HG03432 (cell line): ENCODE measurements around the gene GUCY2F.

Experiments used
- ATAC-seq: cut with Tn5 transposase; IDR thresholded peaks from one replicate; pipeline ENCODE4 v1.9.1; 2021; ENCODE audit warnings: mild to moderate bottlenecking, moderate library complexity; ENCODE audit not compliant: unreplicated experiment

Gene GUCY2F

DNA sequence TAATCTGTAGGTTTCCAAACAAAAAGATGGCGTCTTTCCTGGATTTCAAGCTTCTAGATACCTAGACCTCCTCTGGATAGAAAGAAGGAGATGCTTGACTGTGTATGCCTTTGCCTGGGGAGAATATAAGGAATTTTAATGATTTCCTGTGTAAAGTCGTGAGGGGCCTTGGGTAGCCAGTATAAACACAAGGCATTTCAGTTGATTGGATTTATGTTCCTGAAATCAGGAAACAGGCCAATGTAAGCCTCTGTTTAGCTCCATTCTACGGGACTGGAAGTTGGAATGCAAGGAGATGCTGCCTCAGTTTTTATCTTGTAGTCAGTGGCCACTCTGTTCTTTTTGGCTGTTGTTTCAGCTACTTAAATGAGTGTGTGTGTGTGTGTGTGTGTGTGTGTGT lies 137.2 kb downstream of the GUCY2F start:
- ATAC-seq = no peak

DNA sequence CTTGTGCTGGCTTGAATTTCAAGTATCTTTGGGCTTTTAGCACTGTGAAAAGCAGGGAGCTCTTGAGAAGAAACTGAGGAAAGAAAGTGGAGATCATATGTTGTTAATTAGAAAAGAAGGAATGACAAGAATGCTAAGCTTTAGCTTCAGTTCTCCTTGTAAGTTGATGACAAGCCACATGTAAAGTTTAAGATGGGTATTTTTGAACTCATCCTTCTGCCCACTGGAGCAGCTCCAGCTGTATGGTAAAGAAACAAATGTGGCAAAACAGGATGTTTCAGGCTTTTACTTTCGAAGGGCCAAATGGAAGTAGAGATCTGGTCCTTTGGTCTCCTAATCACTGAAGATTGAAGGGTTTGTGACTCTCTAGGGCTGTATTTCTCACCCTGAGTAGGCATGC lies 137.8 kb downstream of the GUCY2F start:
- no peak for ATAC-seq

GRCh38 chrX:109343671-109344070 lies 138.2 kb downstream of the GUCY2F start:
- no peak for ATAC-seq

- no peak for ATAC-seq
Observed at GRCh38 chrX:109336141-109336540, 145.7 kb downstream of the GUCY2F start.

GRCh38 chrX:109327251-109327650 lies 154.6 kb downstream of the GUCY2F start:
- ATAC-seq = no peak
